ENCODE data around the gene CLEC19A. TPM values are rescaled to one million over a fixed set of nuclear protein-coding genes. Genes with fewer than 3 reads are reported as not detected.

Gene CLEC19A
- total and polyA plus RNA-seq, 4 donors, result not detected

DNA sequence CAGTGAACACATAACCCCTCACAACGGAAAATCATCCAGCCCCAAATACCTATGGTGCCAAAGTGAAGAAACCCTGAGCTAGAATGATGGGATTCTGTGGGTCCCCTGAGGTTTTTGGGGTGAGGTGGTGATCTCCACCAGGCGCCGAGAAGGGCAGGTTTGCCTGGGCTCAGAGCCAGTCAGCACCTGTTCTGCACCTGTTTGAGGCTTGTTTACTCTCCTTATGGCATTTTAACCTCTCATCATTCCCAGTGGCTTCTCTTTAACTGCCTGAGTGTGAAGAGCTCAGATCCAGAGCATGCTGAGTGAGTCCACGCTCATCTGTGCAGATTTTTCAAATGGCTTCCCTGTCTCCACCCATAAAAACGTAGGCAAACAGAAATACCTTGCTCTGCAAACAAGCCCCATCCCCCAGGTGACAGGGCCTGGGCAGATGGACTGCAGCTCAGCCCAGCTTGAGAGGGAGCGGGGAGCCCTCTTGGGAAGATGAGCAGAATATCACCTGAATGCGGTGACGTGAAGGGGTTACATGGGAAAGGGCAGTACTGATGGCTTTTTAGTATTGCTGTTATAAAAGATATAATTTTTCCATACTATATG lies 40.1 kb upstream of the CLEC19A start:
- H3K4me1 ChIP-seq (ENCODE audit: control insufficient read depth in 1 of 2, insufficient read depth in 2 of 2, low read length in 2 of 2), result no peaks in the 10 kb centered on the region
- ATAC-seq (ENCODE audit: low FRiP score), result no peak
- H3K27me3 ChIP-seq (ENCODE audit: control insufficient read depth in 1 of 2, insufficient read depth in 2 of 2, low read length in 1 of 2), result no peaks in the 10 kb centered on the region
- H3K4me3 ChIP-seq (ENCODE audit: low read length in 2 of 2), result no peak overlapping the region
- no peaks in the 10 kb centered on the region for H3K36me3 ChIP-seq (ENCODE audit: control insufficient read depth in 1 of 2, insufficient read depth in 2 of 2, low read length in 1 of 2)
- 83 to 87% methylated on average over 8 of the region's 8 CpGs for WGBS, 2 donors
- no peak for DNase-seq
- H3K9me3 ChIP-seq (ENCODE audit: control insufficient read depth, low read length), result no peaks in the 10 kb centered on the region
- H3K27ac ChIP-seq (ENCODE audit: low read depth in 1 of 2, low read length in 2 of 2), result no peak overlapping the region
- intact Hi-C loops (cut with DNase I), result no loop called here

DNA sequence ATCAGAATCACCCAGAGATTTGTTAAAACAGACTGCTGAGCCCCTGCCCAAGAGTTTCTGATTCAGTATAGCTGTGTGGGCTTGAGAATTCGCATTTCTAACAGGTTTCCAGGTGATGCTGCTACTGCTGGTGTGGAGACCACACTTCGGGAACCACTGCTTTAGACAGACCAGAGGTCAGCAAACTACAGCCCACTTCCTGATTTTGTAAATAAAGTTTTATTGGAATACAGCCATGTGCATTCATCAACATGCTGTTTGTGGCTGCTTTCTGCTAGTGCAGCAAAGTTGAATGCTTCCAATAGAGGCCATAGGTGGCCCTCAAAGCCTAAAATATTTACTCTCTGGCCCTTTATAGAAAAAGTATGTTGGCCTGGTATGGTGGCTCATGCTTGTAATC lies 32.6 kb upstream of the CLEC19A start:
- no peaks in the 10 kb centered on the region for H3K4me1 ChIP-seq (ENCODE audit: control insufficient read depth in 1 of 2, insufficient read depth in 2 of 2, low read length in 2 of 2)
- H3K36me3 ChIP-seq (ENCODE audit: control insufficient read depth in 1 of 2, insufficient read depth in 2 of 2, low read length in 1 of 2), result no peaks in the 10 kb centered on the region
- no peak overlapping the region for H3K27ac ChIP-seq (ENCODE audit: low read depth in 1 of 2, low read length in 2 of 2)
- no peaks in the 10 kb centered on the region for H3K9me3 ChIP-seq (ENCODE audit: control insufficient read depth, low read length)
- intact Hi-C loops (cut with DNase I), result no loop called here
- no peak for DNase-seq
- WGBS, 2 donors, result 69 to 85% methylated on average over 2 of the region's 2 CpGs
- no peaks in the 10 kb centered on the region for H3K27me3 ChIP-seq (ENCODE audit: control insufficient read depth in 1 of 2, insufficient read depth in 2 of 2, low read length in 1 of 2)
- no peak for ATAC-seq (ENCODE audit: low FRiP score)
- H3K4me3 ChIP-seq (ENCODE audit: low read length in 2 of 2), result no peak overlapping the region

DNA sequence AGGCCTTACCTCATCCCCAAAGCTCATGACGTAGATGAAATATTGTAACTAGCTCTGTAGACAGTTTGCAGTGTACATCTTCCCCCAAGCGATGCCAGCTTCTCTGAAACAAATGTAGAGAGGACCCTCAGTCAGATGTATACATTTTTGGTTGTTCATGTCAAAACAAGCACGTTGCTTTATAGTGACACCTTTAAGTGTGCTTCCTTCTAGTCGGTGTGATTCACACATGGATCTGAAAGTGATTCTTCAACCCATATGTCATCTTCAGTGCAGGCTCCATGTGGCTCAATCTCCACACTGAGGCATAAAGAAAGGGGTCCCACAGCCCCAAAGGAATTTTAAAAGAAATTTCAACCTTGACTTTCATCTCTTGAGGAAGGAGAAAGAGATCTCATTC lies 30.9 kb upstream of the CLEC19A start:
- WGBS, 2 donors, result 67 to 73% methylated on average over 4 of the region's 4 CpGs
- no peaks in the 10 kb centered on the region for H3K27me3 ChIP-seq (ENCODE audit: control insufficient read depth in 1 of 2, insufficient read depth in 2 of 2, low read length in 1 of 2)

DNA sequence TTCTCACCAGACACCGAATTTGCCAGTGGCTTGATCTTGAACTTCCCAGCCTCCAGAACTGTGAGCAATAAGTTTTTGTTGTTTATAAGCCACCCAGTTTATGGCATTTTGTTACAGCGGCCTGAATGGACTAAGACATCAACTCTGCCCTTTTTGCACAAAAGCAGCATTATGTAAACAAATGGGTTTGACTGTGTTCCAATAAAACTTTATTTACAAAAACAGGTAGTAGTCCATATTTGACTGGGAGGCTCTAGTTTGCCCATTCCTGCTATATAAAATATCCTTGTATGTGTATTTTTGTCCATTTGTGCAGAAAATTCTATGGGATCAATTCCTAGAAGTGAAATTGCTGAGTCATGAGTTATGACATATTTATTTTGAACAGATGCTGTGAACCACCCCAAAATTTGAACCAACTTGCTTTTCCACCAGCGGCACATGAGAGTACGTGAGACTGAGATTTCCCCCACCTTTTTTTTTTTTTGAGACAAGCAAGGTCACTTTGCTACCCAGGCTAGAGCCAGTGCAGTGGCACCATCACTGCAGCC lies 21.3 kb upstream of the CLEC19A start:
- peaks cover 0 to 2% of the 10 kb centered on the region in 2 donors for H3K27me3 ChIP-seq (ENCODE audit: control insufficient read depth in 1 of 2, insufficient read depth in 2 of 2, low read length in 1 of 2)
- no peaks in the 10 kb centered on the region for H3K36me3 ChIP-seq (ENCODE audit: control insufficient read depth in 1 of 2, insufficient read depth in 2 of 2, low read length in 1 of 2)
- H3K4me3 ChIP-seq (ENCODE audit: low read length in 2 of 2), result no peak overlapping the region
- no peak overlapping the region for H3K27ac ChIP-seq (ENCODE audit: low read depth in 1 of 2, low read length in 2 of 2)
- intact Hi-C loops (cut with DNase I), result loop anchor here in 1 of 2 donors (10.0 kb wide), 1 partner anchor 119 kb away; no protein-coding TSS in a partner anchor
- WGBS, 2 donors, result 86 to 87% methylated on average over 4 of the region's 4 CpGs
- DNase-seq (no peak), ATAC-seq (ENCODE audit: low FRiP score) (no peak)
- no peaks in the 10 kb centered on the region for H3K4me1 ChIP-seq (ENCODE audit: control insufficient read depth in 1 of 2, insufficient read depth in 2 of 2, low read length in 2 of 2)
- H3K9me3 ChIP-seq (ENCODE audit: control insufficient read depth, low read length), result peaks cover 4% of the 10 kb centered on the region

More for the DNA sequence above, 30.9 kb upstream of the CLEC19A start:
- Histone ChIP-seq H3K36me3 (ENCODE audit: control insufficient read depth in 1 of 2, insufficient read depth in 2 of 2, low read length in 1 of 2) (no peaks in the 10 kb centered on the region), H3K9me3 (ENCODE audit: control insufficient read depth, low read length) (no peaks in the 10 kb centered on the region), H3K27ac (ENCODE audit: low read depth in 1 of 2, low read length in 2 of 2) (no peak overlapping the region), H3K4me3 (ENCODE audit: low read length in 2 of 2) (no peak overlapping the region), H3K4me1 (ENCODE audit: control insufficient read depth in 1 of 2, insufficient read depth in 2 of 2, low read length in 2 of 2) (no peaks in the 10 kb centered on the region)
- intact Hi-C loops (cut with DNase I), result no loop called here
- DNase-seq, result no peak
- ATAC-seq (ENCODE audit: low FRiP score), result no peak

DNA sequence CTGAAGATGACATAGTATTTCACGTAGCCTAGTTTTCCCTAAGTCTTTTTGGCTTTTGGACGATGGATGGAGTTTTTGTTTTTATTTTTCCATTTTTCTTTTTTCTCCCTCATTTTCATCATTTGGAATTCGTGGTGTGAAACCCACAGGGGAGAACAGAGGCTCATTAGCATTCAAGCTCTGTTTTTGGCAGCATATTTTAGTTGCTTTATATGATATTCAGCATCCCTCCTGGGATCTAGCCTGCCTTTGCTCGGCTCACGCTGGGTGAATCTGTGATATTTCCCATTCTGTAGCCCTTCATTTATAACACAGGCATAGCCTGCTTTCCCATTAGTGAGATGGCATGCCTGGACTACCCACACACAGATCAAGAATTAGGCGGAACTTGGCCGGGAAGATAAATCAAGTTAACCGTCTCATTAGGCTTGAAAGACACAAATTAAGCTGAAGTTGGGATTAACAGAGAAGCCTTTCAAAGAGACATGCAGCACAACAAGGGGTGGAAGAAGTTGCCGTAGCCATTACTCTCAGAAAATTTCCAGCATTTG lies 20.1 kb upstream of the CLEC19A start:
- intact Hi-C loops (cut with DNase I), result loop anchor here in 1 of 2 donors (10.0 kb wide), 1 partner anchor 121 kb away; no protein-coding TSS in a partner anchor
- Histone ChIP-seq H3K4me1 (ENCODE audit: control insufficient read depth in 1 of 2, insufficient read depth in 2 of 2, low read length in 2 of 2) (no peaks in the 10 kb centered on the region), H3K36me3 (ENCODE audit: control insufficient read depth in 1 of 2, insufficient read depth in 2 of 2, low read length in 1 of 2) (no peaks in the 10 kb centered on the region), H3K4me3 (ENCODE audit: low read length in 2 of 2) (no peak overlapping the region), H3K27me3 (ENCODE audit: control insufficient read depth in 1 of 2, insufficient read depth in 2 of 2, low read length in 1 of 2) (peaks cover 0 to 2% of the 10 kb centered on the region in 2 donors), H3K27ac (ENCODE audit: low read depth in 1 of 2, low read length in 2 of 2) (no peak overlapping the region), H3K9me3 (ENCODE audit: control insufficient read depth, low read length) (peaks cover 4% of the 10 kb centered on the region)
- DNase-seq (no peak), ATAC-seq (ENCODE audit: low FRiP score) (no peak)
- WGBS, 2 donors, result 79 to 80% methylated on average over 9 of the region's 9 CpGs

DNA sequence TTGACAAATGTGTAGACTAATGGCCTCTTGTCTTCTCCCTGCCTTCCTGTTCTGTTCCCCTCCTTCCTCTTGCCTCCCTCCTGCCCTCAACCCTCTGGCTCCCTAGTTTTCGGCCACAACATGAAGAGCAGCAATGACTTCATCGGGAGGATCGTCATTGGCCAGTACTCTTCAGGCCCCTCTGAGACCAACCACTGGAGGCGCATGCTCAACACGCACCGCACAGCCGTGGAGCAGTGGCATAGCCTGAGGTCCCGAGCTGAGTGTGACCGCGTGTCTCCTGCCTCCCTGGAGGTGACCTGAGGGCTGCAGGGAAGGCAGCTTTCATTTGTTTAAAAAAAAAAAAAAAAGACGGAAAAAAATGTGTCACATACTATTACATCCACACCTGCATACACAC lies 18.8 kb upstream of the CLEC19A start:
- DNase-seq (no peak), ATAC-seq (ENCODE audit: low FRiP score) (no peak)
- 86 to 91% methylated on average over 11 of the region's 11 CpGs for WGBS, 2 donors
- Histone ChIP-seq H3K9me3 (ENCODE audit: control insufficient read depth, low read length) (peaks cover 4% of the 10 kb centered on the region), H3K4me1 (ENCODE audit: control insufficient read depth in 1 of 2, insufficient read depth in 2 of 2, low read length in 2 of 2) (no peaks in the 10 kb centered on the region), H3K27ac (ENCODE audit: low read depth in 1 of 2, low read length in 2 of 2) (no peak overlapping the region), H3K36me3 (ENCODE audit: control insufficient read depth in 1 of 2, insufficient read depth in 2 of 2, low read length in 1 of 2) (no peaks in the 10 kb centered on the region), H3K4me3 (ENCODE audit: low read length in 2 of 2) (no peak overlapping the region), H3K27me3 (ENCODE audit: control insufficient read depth in 1 of 2, insufficient read depth in 2 of 2, low read length in 1 of 2) (peaks cover 0 to 2% of the 10 kb centered on the region in 2 donors)
- intact Hi-C loops (cut with DNase I), result loop anchor here in 1 of 2 donors (10.0 kb wide), 1 partner anchor 122 kb away; no protein-coding TSS in a partner anchor

DNA sequence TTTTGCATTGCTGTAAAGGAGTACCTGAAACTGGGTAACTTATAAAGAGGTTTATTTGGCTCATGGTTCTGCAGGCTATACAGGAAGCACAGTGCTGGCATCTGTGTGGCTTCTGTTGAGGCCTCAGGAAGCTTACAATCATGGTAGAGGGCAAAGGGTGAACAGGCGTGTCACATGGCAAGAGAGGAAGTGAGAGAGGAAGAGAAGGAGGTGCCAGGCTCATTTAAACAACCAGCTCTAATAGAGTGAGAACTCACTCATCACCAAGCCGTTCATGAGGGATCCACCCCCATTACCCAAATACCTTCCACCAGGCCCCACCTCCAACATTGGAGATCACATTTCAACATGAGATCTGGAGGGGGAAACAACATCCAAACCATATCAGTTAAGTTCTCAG lies 16.4 kb upstream of the CLEC19A start:
- ATAC-seq (ENCODE audit: low FRiP score) (no peak), DNase-seq (no peak)
- H3K4me1 ChIP-seq (ENCODE audit: control insufficient read depth in 1 of 2, insufficient read depth in 2 of 2, low read length in 2 of 2), result no peaks in the 10 kb centered on the region
- intact Hi-C loops (cut with DNase I), result loop anchor here in 1 of 2 donors (10.0 kb wide), 1 partner anchor 124 kb away; no protein-coding TSS in a partner anchor
- H3K36me3 ChIP-seq (ENCODE audit: control insufficient read depth in 1 of 2, insufficient read depth in 2 of 2, low read length in 1 of 2), result no peaks in the 10 kb centered on the region
- peaks cover 0 to 2% of the 10 kb centered on the region in 2 donors for H3K27me3 ChIP-seq (ENCODE audit: control insufficient read depth in 1 of 2, insufficient read depth in 2 of 2, low read length in 1 of 2)
- H3K9me3 ChIP-seq (ENCODE audit: control insufficient read depth, low read length), result peaks cover 2% of the 10 kb centered on the region
- H3K27ac ChIP-seq (ENCODE audit: low read depth in 1 of 2, low read length in 2 of 2), result no peak overlapping the region
- WGBS, 2 donors, result 69 to 73% methylated on average over 2 of the region's 2 CpGs
- H3K4me3 ChIP-seq (ENCODE audit: low read length in 2 of 2), result no peak overlapping the region

DNA sequence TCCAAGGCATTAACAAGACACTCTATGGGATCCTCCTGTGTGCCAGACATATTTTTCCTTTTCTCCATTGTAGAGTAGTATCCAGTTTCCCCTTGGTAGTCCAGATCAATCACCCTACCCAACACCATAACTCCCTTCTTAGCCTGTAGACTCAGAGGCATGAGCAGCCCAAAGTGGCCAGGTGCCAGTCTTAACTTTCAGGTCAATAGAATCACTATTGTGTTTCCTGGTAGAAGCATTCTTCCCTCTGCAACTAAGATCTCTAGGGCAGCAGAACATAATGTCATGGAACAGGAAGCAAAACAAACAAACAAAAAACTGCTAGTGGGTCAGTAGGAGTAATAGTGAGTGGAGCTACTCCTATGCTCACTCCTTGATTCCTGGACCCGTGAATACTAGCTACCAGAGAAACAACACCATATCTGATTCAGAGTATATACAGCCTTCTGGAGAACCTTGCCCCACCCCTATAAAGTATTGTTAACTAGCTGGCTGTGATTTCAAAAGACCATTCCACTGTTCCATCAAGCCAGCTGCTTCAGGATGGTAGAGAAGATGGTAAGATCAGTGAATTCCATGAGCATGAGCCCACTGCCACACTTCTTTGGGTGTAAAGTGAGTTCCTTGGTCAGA lies 11.2 kb upstream of the CLEC19A start:
- no peaks in the 10 kb centered on the region for H3K36me3 ChIP-seq (ENCODE audit: control insufficient read depth in 1 of 2, insufficient read depth in 2 of 2, low read length in 1 of 2)
- H3K27me3 ChIP-seq (ENCODE audit: control insufficient read depth in 1 of 2, insufficient read depth in 2 of 2, low read length in 1 of 2), result no peaks in the 10 kb centered on the region
- H3K4me3 ChIP-seq (ENCODE audit: low read length in 2 of 2), result no peak overlapping the region
- ATAC-seq (ENCODE audit: low FRiP score) (no peak), DNase-seq (no peak)
- intact Hi-C loops (cut with DNase I), result no loop called here
- 75 to 79% methylated on average over 1 of the region's 1 CpG for WGBS, 2 donors
- no peak overlapping the region for H3K27ac ChIP-seq (ENCODE audit: low read depth in 1 of 2, low read length in 2 of 2)
- H3K9me3 ChIP-seq (ENCODE audit: control insufficient read depth, low read length), result peaks cover 1% of the 10 kb centered on the region
- no peaks in the 10 kb centered on the region for H3K4me1 ChIP-seq (ENCODE audit: control insufficient read depth in 1 of 2, insufficient read depth in 2 of 2, low read length in 2 of 2)
